HepG2 (cell line): ENCODE data around the gene ZFP1. TPM values are rescaled to one million over a fixed set of nuclear protein-coding genes. Genes with fewer than 3 reads are reported as not detected.
A peak's percentile ranks its signal among the peaks of the same experiment; 100 is the strongest.

ENCODE experiments used
- AHDC1 ChIP-seq: sonication (generic); formaldehyde crosslinking; IDR thresholded peaks from 2 replicates; pipeline ENCODE4 v1.5.1; 2020; ENCODE audit warnings: mild to moderate bottlenecking, missing genetic modification reagents, borderline replicate concordance
- E2F2 ChIP-seq: sonication (generic); formaldehyde crosslinking; IDR thresholded peaks from 2 replicates; pipeline ENCODE4 v1.4.0; 2020; ENCODE audit warnings: missing genetic modification reagents, borderline replicate concordance
- GATAD2A ChIP-seq: IDR thresholded peaks from 2 replicates; pipeline ENCODE4 v1.6.1; 2016
- IRF9 ChIP-seq: sonication (generic); formaldehyde crosslinking; IDR thresholded peaks from 2 replicates; pipeline ENCODE4 v1.8.0; 2022; ENCODE audit warnings: missing genetic modification reagents, mild to moderate bottlenecking, borderline replicate concordance
- NR2F2 ChIP-seq: IDR thresholded peaks from 2 replicates; pipeline ENCODE4 v1.6.1; 2012; ENCODE audit warnings: low read depth, inconsistent platforms, borderline replicate concordance
- POGK ChIP-seq: sonication (generic); formaldehyde crosslinking; conservative IDR thresholded peaks from 2 replicates; pipeline ENCODE4 v1.8.0; 2022; ENCODE audit warnings: mild to moderate bottlenecking, moderate library complexity, missing genetic modification reagents
- POLR2A ChIP-seq, 2 experiments: IDR thresholded peaks; 2 replicates each; pipeline ENCODE4 v1.6.1; 2011; ENCODE audit warnings: low read depth in 2 of 2, low read length in 2 of 2, mild to moderate bottlenecking in 1 of 2, moderate library complexity in 1 of 2; ENCODE audit not compliant: insufficient read depth in 1 of 2
- SMAD3 ChIP-seq: sonication (generic); formaldehyde crosslinking; IDR thresholded peaks from 2 replicates; pipeline ENCODE4 v1.4.0; 2020; ENCODE audit warnings: missing genetic modification reagents
- TBP ChIP-seq: sonication (generic); formaldehyde crosslinking; IDR thresholded peaks from 2 replicates; pipeline ENCODE4 v1.5.0; 2020; ENCODE audit warnings: missing genetic modification reagents
- THAP8 ChIP-seq: sonication (generic); formaldehyde crosslinking; IDR thresholded peaks from 2 replicates; pipeline ENCODE4 v1.5.1; 2020; ENCODE audit warnings: missing genetic modification reagents, mild to moderate bottlenecking, borderline replicate concordance
- TOE1 ChIP-seq: sonication (generic); formaldehyde crosslinking; IDR thresholded peaks from 2 replicates; pipeline ENCODE4 v1.4.0; 2020; ENCODE audit warnings: mild to moderate bottlenecking, missing genetic modification reagents
- ZBTB25 ChIP-seq: IDR thresholded peaks from 2 replicates; pipeline ENCODE4 v1.6.1; 2018; ENCODE audit warnings: missing genetic modification reagents
- ZNF576 ChIP-seq: sonication (generic); formaldehyde crosslinking; IDR thresholded peaks from 2 replicates; pipeline ENCODE4 v1.4.0; 2020; ENCODE audit warnings: mild to moderate bottlenecking, missing genetic modification reagents
- ZXDC ChIP-seq: sonication (generic); formaldehyde crosslinking; IDR thresholded peaks from 2 replicates; pipeline ENCODE4 v1.5.0; 2020; ENCODE audit warnings: mild to moderate bottlenecking, missing genetic modification reagents
- polyA plus RNA-seq, 8 experiments: library from polyadenylated mRNA; depleted of rRNA in 3 of 8; stranded (reverse) in 7 of 8; unstranded in 1 of 8; fragments of >200 nt; fragmentation: Illumina TruSeq in 4 of 8; extraction: Trizol in 4 of 8; gene quantifications; 2 replicates each; pipeline versions ENCODE4 v1.2.1 to v1.2.3, GENCODE V29; 2011 to 2016; ENCODE audit warnings: low read depth in 4 of 8, missing spikeins in 1 of 8, mixed read lengths in 1 of 8; ENCODE audit not compliant: insufficient read depth in 1 of 8
- total RNA-seq, 5 experiments: library from RNA; depleted of rRNA; stranded (reverse); fragments of >200 nt; fragmentation: Illumina TruSeq; extraction: Trizol; gene quantifications; 2 replicates each; pipeline ENCODE4 v1.2.3, GENCODE V29; 2016; ENCODE audit warnings: low read depth in 1 of 5

ZFP1 gene
- total and polyA plus RNA-seq, 2 of the 13 experiments (the other 11 are each of a cell fraction or from before 2014, with no cell fraction given): 8.3 to 14.0 TPM

GRCh38 chr16:75118943-75119539, 29.3 kb upstream of the ZFP1 start (continued):
- TF ChIP-seq POGK (no peak), ZBTB25 (CRISPR knock-in tag) (no peak), ZNF576 (no peak), IRF9 (CRISPR knock-in tag) (no peak), AHDC1 (peak; percentile 62; the same call in 1 of the 2 replicates), TBP (CRISPR knock-in tag) (no peak), THAP8 (CRISPR knock-in tag) (no peak), TOE1 (no peak), GATAD2A (CRISPR knock-in tag) (peak; percentile 43), ZXDC (CRISPR knock-in tag) (no peak), SMAD3 (CRISPR knock-in tag) (no peak), E2F2 (CRISPR knock-in tag) (no peak), NR2F2 (peak; percentile 34; the same call in 1 of the 2 replicates), POLR2A (IDR thresholded peaks at IDR 0.05; ENCODE audit: insufficient read depth in 1 of 2, low read depth in 2 of 2, low read length in 2 of 2) (no peak)
